ENCODE data around the gene EEF1A2. TPM values are rescaled to one million over a fixed set of nuclear protein-coding genes. Genes with fewer than 3 reads are reported as not detected.

Gene EEF1A2
- total RNA-seq, 2 experiments from 2014 or later: 0.13 TPM; not detected in 1

GRCh38 chr20:63449025-63449424 lies 49.9 kb downstream of the EEF1A2 start:
- ChIA-PET CTCF (no interaction called here), POLR2A (no interaction called here)

- ChIA-PET CTCF (no interaction called here), POLR2A (no interaction called here)
Measured at GRCh38 chr20:63448031-63448430, 50.9 kb downstream of the EEF1A2 start.

DNA sequence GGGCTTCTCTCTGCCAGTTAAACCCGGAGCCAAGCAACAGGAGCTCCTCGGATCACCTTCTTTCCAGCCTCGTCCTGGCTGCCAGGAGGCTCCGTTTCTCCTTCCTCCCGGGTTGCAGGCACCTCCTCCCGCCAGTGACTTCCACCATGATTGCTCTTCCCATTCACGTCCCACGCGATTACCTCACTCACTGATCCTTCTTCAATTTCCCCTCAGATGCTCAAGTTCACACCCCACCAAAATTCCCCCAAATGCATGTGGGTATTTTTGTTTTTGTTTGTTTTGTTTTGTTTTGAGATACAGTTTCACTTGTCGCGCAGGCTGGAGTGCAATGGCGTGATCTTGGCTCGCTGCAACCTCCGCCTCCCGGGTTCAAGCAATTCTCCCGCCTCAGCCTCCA lies 51.6 kb downstream of the EEF1A2 start:
- POLR2A ChIA-PET: no interaction called here
- CTCF ChIA-PET: no interaction called here

GRCh38 chr20:63446216-63447024 lies 52.5 kb downstream of the EEF1A2 start:
- ChIA-PET CTCF (no interaction called here), POLR2A (no interaction called here)

- POLR2A ChIA-PET: no interaction called here
- CTCF ChIA-PET: interaction anchor here (0.7 kb wide), 1 partner anchor 9 kb away, joined by 3 read pairs; no protein-coding TSS in a partner anchor
Measured at GRCh38 chr20:63445075-63445734, 53.7 kb downstream of the EEF1A2 start.

DNA sequence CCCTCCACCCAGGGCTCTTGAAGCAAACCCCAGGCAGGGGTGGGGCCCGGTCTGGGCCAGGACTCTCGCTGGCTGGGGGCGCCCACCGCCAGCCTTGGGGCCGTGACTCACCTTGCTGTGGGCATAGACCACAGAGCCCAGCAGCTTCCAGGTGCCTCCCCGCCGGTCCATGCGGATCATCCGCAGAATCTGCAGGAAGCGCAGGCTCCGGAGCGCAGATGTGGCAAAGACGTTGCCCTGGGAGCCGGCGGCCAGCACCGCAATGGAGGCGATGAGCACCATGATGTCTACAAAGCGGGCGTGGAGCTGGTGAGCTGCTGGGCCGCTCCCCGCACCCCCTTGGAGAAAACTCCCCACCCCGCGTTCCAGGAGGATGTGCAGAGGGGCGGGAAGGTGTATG lies 54.3 kb downstream of the EEF1A2 start:
- POLR2A ChIA-PET: no interaction called here
- CTCF ChIA-PET: interaction anchor here (0.7 kb wide), 1 partner anchor 8 kb away, joined by 3 read pairs; no protein-coding TSS in a partner anchor

GRCh38 chr20:63443606-63444395 lies 55.1 kb downstream of the EEF1A2 start:
- ChIA-PET CTCF (no interaction called here), POLR2A (no interaction called here)

DNA sequence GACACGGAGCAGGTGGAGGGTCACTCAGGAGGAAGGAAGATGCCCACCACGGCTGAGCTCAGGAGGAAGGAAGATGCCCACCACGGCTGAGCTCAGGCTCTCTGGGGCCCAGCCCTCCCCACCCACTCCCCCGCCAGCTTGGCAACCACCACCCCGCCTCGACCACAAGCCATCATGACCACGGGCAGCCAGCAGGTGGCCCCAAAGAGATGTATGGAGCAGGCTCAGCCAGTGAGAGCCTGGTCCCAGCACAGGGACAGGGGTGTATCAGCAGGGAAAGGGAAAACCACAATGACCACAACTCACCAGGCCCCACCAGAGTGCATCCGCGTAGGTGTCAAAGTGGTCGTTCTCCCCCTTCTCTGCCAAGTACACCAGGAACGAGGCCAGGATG lies 56.8 kb downstream of the EEF1A2 start:
- POLR2A ChIA-PET: interaction anchor here (0.6 to 0.7 kb wide), 2 partner anchors 633 to 753 kb away, joined by 3 read pairs; no protein-coding TSS in a partner anchor

DNA sequence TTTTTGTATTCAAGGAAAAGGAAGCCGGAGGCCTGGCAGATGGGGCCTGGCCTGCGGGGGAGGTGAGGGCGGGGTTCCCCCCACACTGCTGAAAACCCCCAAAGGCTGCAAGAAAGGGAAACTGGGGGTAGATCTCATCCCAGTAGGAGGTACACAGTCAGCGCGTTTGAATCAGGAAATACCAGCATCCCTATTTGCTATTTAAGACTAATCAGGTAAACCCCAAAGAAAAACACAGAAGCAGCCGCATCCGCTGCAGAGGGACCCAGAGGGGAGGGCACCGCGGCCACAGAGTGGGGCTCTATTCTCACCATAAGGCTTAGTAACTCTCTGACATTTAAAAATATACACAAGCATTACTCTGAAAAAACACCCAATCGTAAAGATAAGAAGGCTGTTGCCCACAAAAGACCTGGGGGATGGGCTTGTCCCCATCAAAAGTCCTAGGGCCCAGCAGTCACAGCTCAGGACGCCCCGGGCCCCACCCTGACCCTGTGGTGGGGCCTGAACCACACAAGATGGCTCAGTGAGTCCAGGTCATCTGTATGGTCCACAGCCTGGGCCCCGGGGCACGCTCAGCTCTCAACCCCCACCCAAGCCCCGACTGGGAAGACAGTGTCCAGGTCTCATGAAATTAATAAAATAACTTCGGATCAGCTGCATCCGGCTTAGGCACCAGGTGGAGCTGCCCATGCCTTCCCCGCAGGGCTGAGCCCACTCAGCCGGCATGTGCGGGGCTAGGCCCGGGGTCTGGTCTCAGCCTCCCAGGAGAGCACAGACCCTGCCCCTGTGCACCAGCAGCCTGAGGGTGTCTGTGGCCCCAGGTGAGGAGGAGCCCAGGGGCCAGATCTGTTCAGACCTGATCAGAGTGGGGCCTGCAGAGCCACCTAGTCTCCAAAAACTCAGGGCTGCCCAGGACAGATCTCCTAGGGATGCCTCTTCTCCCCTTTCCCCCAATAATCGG lies 57.5 kb downstream of the EEF1A2 start:
- ChIA-PET CTCF (interaction anchor here (0.9 to 1.1 kb wide), 2 partner anchors 43 to 79 kb away, joined by 3 read pairs; partner anchors contain the start of gene PPDPF), POLR2A (interaction anchor here (0.6 to 0.7 kb wide), 2 partner anchors 633 to 753 kb away, joined by 3 read pairs; no protein-coding TSS in a partner anchor)

More for the DNA sequence above, 56.8 kb downstream of the EEF1A2 start:
- CTCF ChIA-PET: interaction anchor here (0.6 to 1.1 kb wide), 3 partner anchors 42 to 205 kb away, joined by 3 to 4 read pairs (median 3); partner anchors contain the start of gene PPDPF

DNA sequence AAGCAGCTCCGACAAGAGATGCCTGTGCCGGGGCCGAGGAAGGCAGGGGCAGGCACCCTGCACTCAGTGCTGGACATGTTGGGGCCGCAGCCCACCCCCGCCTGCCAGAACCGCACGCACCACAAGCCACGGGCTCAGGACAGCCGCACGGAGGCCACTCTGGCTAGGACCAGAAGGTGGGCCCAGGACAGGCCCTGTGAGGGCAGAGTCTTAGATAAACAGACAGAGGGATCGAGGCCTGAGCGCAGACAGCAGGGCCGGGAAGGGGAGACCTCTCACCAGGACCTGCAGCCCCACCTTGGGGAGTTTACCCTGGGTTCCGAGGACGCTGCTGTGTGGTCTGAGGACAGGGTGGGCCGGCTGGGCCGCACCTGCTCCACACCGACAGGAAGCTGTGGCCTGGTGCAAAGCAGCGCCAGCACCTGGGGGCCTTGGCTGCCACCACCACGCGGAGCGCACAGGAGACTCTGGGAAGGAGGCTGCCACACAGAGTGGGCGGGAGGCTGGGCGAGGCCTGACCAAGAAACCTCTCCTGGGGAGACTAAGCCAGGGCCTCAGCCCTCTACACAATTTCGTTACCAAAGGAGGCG lies 58.4 kb downstream of the EEF1A2 start:
- POLR2A ChIA-PET: no interaction called here
- CTCF ChIA-PET: no interaction called here

DNA sequence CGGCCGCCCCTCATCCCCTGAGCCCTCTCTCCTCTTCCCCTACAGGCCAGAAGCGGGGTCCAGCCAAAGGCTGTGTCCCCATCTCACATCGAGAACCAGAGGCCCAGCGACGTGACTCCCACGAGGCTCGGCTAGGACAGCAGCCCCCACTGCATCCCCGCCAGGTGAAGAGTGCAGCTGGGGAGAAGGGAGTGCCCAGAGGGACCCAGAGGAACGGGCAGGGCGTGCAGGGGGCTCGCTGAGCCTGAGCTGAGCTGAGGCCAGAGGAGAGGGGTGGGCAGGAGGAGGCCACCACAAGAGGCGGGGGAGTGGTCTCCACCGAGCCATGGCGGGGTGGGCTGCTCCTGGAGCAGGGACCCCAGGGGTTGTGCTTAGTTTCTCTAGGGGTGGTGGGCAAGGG lies 59.0 kb downstream of the EEF1A2 start:
- ChIA-PET CTCF (no interaction called here), POLR2A (no interaction called here)

DNA sequence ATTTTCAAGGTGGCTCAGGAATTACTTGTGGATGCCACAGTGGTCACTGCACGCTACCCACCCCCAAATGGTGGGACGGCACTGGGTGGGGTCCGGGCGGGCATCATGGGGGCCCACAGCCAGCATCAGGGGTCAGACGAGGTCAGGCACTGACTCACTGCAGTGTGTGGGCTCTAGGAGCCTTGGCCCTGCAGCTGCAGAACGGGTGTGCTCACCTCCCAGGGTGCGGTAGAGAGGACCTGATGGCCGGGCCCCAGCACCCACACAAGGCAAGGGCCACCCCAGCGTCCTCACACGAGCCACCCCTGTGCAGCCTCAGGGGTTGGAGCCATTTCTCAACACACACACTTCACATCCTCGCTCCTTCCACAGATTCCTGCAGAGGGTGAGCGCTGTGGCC lies 60.8 kb downstream of the EEF1A2 start:
- POLR2A ChIA-PET: no interaction called here
- CTCF ChIA-PET: no interaction called here

Other genes starting within 250 kb of the EEF1A2 start
- gene NKAIN4, start 244.6 kb downstream of the EEF1A2 start, total RNA-seq: not detected
- gene ARFGAP1, start 226.3 kb downstream of the EEF1A2 start, total RNA-seq: 10 to 100 TPM; 74.9 to 77.8 TPM
- gene COL20A1, start 205.9 kb downstream of the EEF1A2 start, total RNA-seq: not detected
- not detected for gene CHRNA4, start 137.7 kb downstream of the EEF1A2 start, total RNA-seq
- gene KCNQ2, start 26.4 kb downstream of the EEF1A2 start, total RNA-seq: not detected
- 100 to 1,000 TPM; 163 to 166 TPM for gene PPDPF, start 21.7 kb upstream of the EEF1A2 start, total RNA-seq
- under 1 TPM; 0.15 TPM for gene PTK6, start 38.3 kb upstream of the EEF1A2 start, total RNA-seq
- not detected for gene SRMS, start 48.7 kb upstream of the EEF1A2 start, total RNA-seq
- gene FNDC11, start 55.1 kb upstream of the EEF1A2 start, total RNA-seq: under 1 TPM; 0.08 to 0.19 TPM
- 1 to 10 TPM; 4.8 TPM for gene HELZ2, start 75.2 kb upstream of the EEF1A2 start, total RNA-seq
- 10 to 100 TPM; 12.7 to 13.3 TPM for gene GMEB2, start 128.0 kb upstream of the EEF1A2 start, total RNA-seq
- gene STMN3, start 154.3 kb upstream of the EEF1A2 start, total RNA-seq: 10 to 100 TPM; 14.5 to 16.2 TPM
- gene RTEL1, start 159.2 kb upstream of the EEF1A2 start, total RNA-seq: 10 to 100 TPM; 51.2 to 56.8 TPM
- not detected for gene TNFRSF6B, start 197.6 kb upstream of the EEF1A2 start, total RNA-seq
- gene ARFRP1, start 208.9 kb upstream of the EEF1A2 start, total RNA-seq: 10 to 100 TPM; 63.7 to 65.2 TPM
- 10 to 100 TPM; 24.9 to 25.1 TPM for gene ZGPAT, start 209.0 kb upstream of the EEF1A2 start, total RNA-seq
- gene LIME1, start 237.6 kb upstream of the EEF1A2 start, total RNA-seq: 10 to 100 TPM in 1 of 2 experiments, 1 to 10 TPM in 1; 9.9 to 10.8 TPM
- gene SLC2A4RG, start 240.7 kb upstream of the EEF1A2 start, total RNA-seq: 10 to 100 TPM; 31.0 to 34.4 TPM